ENCODE measurements around the gene ASB16. TPM values are rescaled to one million over a fixed set of nuclear protein-coding genes. Genes with fewer than 3 reads are reported as not detected.
A peak's percentile ranks its signal among the peaks of the same experiment; 100 is the strongest.

Gene ASB16
- total and polyA plus RNA-seq, 10 of the 15 experiments (the other 5 are each of a cell fraction or from before 2014, with no cell fraction given) = 0.07 to 1.1 (median 0.44) TPM; not detected in 5

DNA sequence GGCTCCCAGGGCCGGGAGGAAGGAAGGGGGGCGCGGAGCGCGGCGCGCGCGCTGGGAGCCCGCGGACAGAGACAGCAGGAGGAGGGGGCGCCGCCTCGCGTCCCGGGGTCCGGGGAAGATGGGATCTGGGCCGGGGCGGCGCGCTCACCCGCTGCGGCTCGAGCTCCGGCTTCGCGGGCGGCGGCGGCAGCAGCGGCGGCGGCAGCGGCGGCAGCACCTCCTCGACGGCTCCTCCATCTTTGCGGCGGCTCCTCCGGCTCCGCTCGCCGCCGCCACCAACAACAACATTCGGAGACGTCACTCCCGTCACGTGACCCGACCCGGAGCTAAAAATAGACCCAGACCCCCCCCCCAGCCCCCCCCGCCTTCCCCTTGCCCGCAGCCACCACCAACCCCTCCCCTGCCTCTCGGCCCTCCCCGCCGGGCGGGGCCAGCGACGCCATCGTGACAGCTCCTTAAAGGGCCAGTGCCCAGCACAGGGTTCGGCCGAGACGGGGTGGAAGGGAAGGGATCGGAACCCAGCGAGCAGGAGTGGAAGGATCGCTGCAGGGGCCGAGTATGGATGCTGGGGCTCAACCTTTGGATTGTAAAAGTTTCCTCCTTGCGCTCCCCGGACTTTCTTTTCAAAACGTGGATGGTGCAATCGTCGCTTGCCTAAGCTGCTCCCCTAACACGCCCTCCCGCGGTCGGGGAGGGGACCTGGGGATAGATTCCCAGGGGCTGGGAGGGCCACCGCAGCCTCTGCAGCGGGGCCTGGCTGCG lies 47.0 kb upstream of the ASB16 start, which contains the start of gene HDAC5 (continued):
- TF ChIP-seq, protein P1, sequence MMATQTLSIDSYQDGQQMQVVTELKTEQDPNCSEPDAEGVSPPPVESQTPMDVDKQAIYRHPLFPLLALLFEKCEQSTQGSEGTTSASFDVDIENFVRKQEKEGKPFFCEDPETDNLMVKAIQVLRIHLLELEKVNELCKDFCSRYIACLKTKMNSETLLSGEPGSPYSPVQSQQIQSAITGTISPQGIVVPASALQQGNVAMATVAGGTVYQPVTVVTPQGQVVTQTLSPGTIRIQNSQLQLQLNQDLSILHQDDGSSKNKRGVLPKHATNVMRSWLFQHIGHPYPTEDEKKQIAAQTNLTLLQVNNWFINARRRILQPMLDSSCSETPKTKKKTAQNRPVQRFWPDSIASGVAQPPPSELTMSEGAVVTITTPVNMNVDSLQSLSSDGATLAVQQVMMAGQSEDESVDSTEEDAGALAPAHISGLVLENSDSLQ (IDR thresholded peaks at IDR 0.05) = peak; percentile 33; the same call in 1 of the 2 replicates
- TF ChIP-seq HDAC6 (IDR thresholded peaks at IDR 0.05; ENCODE audit: unreplicated experiment) (no peak), NR2C1 (IDR thresholded peaks at IDR 0.05) (0 out of 2 replicates have a peak, but pooled peaks have one; percentile 34), EP300 (IDR thresholded peaks at IDR 0.05; ENCODE audit: borderline replicate concordance in 1 of 2, control insufficient read depth in 1 of 2, low read depth in 2 of 2, low read length in 2 of 2) (no peak), NFYB (IDR thresholded peaks at IDR 0.05; ENCODE audit: insufficient read depth, low read depth, low read length) (no peak), FOXM1 (IDR thresholded peaks at IDR 0.05; ENCODE audit: low read depth, low read length) (no peak), BACH1 (IDR thresholded peaks at IDR 0.05; ENCODE audit: borderline replicate concordance) (peak; percentile 85), CREB1 (IDR thresholded peaks at IDR 0.05; ENCODE audit: low read depth) (peak; percentile 88), IKZF2 (IDR thresholded peaks at IDR 0.05) (peak; percentile 83 to 84), MTA3 (IDR thresholded peaks at IDR 0.05; ENCODE audit: borderline replicate concordance, low read length) (no peak), NR2C2 (IDR thresholded peaks at IDR 0.05; ENCODE audit: borderline replicate concordance, control insufficient read depth, insufficient read length, low read depth) (no peak), CHD2 (IDR thresholded peaks at IDR 0.05; ENCODE audit: borderline replicate concordance, low read depth, low read length) (peak; percentile 24; the same call in 1 of the 2 replicates), RAD21 (IDR thresholded peaks at IDR 0.05; ENCODE audit: insufficient read depth, low read depth, low read length) (peak; percentile 38; the same call in 1 of the 2 replicates), MEF2B (IDR thresholded peaks at IDR 0.05; ENCODE audit: partially characterized antibody, poor library complexity, severe bottlenecking) (peak; percentile 68), SMAD1 (IDR thresholded peaks at IDR 0.05; ENCODE audit: low read depth, partially characterized antibody) (no peak), YY1 (IDR thresholded peaks at IDR 0.05; ENCODE audit: low read depth, low read length) (peak; percentile 81; the same call in 1 of the 2 replicates), ZNF207 (IDR thresholded peaks at IDR 0.05; ENCODE audit: borderline replicate concordance) (0 out of 2 replicates have a peak, but pooled peaks have one; percentile 62), CBX3 (IDR thresholded peaks at IDR 0.05; ENCODE audit: borderline replicate concordance, low read depth) (no peak)
- TF ChIP-seq, protein P2, sequence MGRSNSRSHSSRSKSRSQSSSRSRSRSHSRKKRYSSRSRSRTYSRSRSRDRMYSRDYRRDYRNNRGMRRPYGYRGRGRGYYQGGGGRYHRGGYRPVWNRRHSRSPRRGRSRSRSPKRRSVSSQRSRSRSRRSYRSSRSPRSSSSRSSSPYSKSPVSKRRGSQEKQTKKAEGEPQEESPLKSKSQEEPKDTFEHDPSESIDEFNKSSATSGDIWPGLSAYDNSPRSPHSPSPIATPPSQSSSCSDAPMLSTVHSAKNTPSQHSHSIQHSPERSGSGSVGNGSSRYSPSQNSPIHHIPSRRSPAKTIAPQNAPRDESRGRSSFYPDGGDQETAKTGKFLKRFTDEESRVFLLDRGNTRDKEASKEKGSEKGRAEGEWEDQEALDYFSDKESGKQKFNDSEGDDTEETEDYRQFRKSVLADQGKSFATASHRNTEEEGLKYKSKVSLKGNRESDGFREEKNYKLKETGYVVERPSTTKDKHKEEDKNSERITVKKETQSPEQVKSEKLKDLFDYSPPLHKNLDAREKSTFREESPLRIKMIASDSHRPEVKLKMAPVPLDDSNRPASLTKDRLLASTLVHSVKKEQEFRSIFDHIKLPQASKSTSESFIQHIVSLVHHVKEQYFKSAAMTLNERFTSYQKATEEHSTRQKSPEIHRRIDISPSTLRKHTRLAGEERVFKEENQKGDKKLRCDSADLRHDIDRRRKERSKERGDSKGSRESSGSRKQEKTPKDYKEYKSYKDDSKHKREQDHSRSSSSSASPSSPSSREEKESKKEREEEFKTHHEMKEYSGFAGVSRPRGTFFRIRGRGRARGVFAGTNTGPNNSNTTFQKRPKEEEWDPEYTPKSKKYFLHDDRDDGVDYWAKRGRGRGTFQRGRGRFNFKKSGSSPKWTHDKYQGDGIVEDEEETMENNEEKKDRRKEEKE (IDR thresholded peaks at IDR 0.05) = no peak
- TF ChIP-seq, protein P3, sequence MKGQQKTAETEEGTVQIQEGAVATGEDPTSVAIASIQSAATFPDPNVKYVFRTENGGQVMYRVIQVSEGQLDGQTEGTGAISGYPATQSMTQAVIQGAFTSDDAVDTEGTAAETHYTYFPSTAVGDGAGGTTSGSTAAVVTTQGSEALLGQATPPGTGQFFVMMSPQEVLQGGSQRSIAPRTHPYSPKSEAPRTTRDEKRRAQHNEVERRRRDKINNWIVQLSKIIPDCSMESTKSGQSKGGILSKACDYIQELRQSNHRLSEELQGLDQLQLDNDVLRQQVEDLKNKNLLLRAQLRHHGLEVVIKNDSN (IDR thresholded peaks at IDR 0.05; ENCODE audit: borderline replicate concordance, extremely low read length, insufficient read depth, low read depth, low read length) = peak; percentile 72
- TF ChIP-seq, protein P4, sequence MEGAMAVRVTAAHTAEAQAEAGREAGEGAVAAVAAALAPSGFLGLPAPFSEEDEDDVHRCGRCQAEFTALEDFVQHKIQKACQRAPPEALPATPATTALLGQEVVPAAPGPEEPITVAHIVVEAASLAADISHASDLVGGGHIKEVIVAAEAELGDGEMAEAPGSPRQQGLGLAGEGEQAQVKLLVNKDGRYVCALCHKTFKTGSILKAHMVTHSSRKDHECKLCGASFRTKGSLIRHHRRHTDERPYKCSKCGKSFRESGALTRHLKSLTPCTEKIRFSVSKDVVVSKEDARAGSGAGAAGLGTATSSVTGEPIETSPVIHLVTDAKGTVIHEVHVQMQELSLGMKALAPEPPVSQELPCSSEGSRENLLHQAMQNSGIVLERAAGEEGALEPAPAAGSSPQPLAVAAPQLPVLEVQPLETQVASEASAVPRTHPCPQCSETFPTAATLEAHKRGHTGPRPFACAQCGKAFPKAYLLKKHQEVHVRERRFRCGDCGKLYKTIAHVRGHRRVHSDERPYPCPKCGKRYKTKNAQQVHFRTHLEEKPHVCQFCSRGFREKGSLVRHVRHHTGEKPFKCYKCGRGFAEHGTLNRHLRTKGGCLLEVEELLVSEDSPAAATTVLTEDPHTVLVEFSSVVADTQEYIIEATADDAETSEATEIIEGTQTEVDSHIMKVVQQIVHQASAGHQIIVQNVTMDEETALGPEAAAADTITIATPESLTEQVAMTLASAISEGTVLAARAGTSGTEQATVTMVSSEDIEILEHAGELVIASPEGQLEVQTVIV (IDR thresholded peaks at IDR 0.05; ENCODE audit: borderline replicate concordance, partially characterized antibody) = peak; percentile 63
